ENCODE results near the gene DNM3. TPM values are rescaled to one million over a fixed set of nuclear protein-coding genes. Genes with fewer than 3 reads are reported as not detected.

The DNM3 gene
- total and polyA plus RNA-seq, 2 of the 8 experiments (the other 6 are each of a cell fraction or from before 2014, with no cell fraction given), result 2.0 to 8.5 TPM

DNA sequence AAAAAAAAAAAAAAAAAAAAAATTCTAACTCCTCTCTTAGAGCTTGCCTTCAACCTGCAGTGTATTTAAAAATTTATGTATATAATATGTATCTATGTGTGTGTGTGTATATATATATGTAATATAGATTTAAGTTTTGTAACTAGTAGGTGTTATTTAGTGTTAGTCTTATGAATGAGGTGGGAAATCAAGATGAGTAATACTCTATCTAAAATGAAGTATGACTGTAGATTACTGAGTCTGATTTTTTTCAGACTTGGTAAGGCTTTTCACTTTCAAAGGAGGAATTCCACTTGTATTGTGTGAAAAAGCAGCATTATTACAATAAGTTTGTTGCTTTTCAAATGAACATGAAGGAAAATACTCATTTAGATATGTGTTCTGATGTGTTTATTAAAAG, 5.4 kb upstream of the DNM3 start:
- ChIA-PET POLR2A (ENCODE audit: partially characterized antibody) (no interaction called here), CTCF (ENCODE audit: partially characterized antibody) (interaction anchor here (0.6 to 2.6 kb wide), 4 partner anchors 12 to 154 kb away, joined by 3 to 9 read pairs (median 6); no protein-coding TSS in a partner anchor)
- Histone ChIP-seq H3K79me2 (ENCODE audit: control insufficient read depth in 1 of 2, insufficient read depth in 2 of 2, low read length in 2 of 2) (no peaks in the 10 kb centered on the region), H2BK12ac (ENCODE audit: low read depth, low read length) (no peak overlapping the region), H3K79me1 (ENCODE audit: low read depth, low read length) (no peaks in the 10 kb centered on the region), H2AK5ac (ENCODE audit: low read depth, low read length) (no peak overlapping the region), H3K36me3 (ENCODE audit: control insufficient read depth in 2 of 4, insufficient read depth in 4 of 4, low read length in 3 of 4) (no peaks in the 10 kb centered on the region), H3K9me3 (ENCODE audit: insufficient read depth in 2 of 2, low read depth in 1 of 2, low read length in 1 of 2) (no peaks in the 10 kb centered on the region), H4K8ac (ENCODE audit: extremely low read depth, insufficient read depth, low read length) (no peak overlapping the region), H2BK120ac (replicated peaks; ENCODE audit: low read depth, low read length) (no peak overlapping the region), H3K4me1 (replicated peaks in 1 of 4; ENCODE audit: control insufficient read depth in 3 of 4, insufficient read depth in 4 of 4, low read length in 3 of 4) (peaks cover 0 to 6% (median 0%) of the 10 kb centered on the region in 4 experiments; a peak in 1 of 7 replicates), H4K91ac (replicated peaks; ENCODE audit: insufficient read length, low read length) (no peak overlapping the region), H3K14ac (ENCODE audit: insufficient read length) (no peak overlapping the region), H3K4ac (replicated peaks; ENCODE audit: insufficient read length, low read depth, low read length) (no peak overlapping the region), H2BK15ac (ENCODE audit: low read length) (no peak overlapping the region), H3K27ac (ENCODE audit: low read depth, low read length) (no peak overlapping the region), H3K4me2 (ENCODE audit: insufficient read depth in 1 of 2, low read depth in 2 of 2, low read length in 2 of 2) (no peak overlapping the region), H3K18ac (ENCODE audit: extremely low read depth, low read length) (no peak overlapping the region), H3K56ac (replicated peaks; ENCODE audit: insufficient read length, low read depth, low read length) (no peak overlapping the region), H2BK20ac (ENCODE audit: low read length) (no peak overlapping the region), H4K20me1 (replicated peaks in 1 of 2; ENCODE audit: control insufficient read depth in 1 of 2, insufficient read depth in 2 of 2, low read length in 2 of 2) (no peaks in the 10 kb centered on the region), H3K23ac (ENCODE audit: insufficient read length) (no peak overlapping the region), H4K5ac (ENCODE audit: insufficient read length, low read depth, low read length) (no peak overlapping the region), H2BK5ac (ENCODE audit: low read depth, low read length) (no peak overlapping the region), H3K9ac (replicated peaks in 1 of 4; ENCODE audit: extremely low read depth in 1 of 4, low read depth in 3 of 4, low read length in 3 of 4) (no peak overlapping the region), H3K27me3 (replicated peaks in 1 of 4; ENCODE audit: control insufficient read depth in 3 of 4, extremely low read depth in 1 of 4, insufficient read depth in 3 of 4, low read length in 3 of 4) (no peaks in the 10 kb centered on the region; a peak in 1 of 7 replicates), H3K23me2 (ENCODE audit: low read depth, low read length) (no peaks in the 10 kb centered on the region; the same call in 1 of the 2 replicates), H3K4me3 (ENCODE audit: extremely low read depth in 1 of 4, insufficient read depth in 2 of 4, low read depth in 3 of 4, low read length in 4 of 4) (no peak overlapping the region), H2AFZ (ENCODE audit: low read length) (no peak overlapping the region)
- FAIRE-seq (no peak), DNase-seq (ENCODE audit: low read depth in 1 of 2, low spot score in 2 of 2) (no peak)
- TF ChIP-seq SIX5 (IDR thresholded peaks at IDR 0.05; ENCODE audit: low read depth, low read length) (no peak), POLR2A (IDR thresholded peaks at IDR 0.05; ENCODE audit: control extremely low read depth in 1 of 2, low read depth in 2 of 2, low read length in 2 of 2) (no peak), SAP30 (IDR thresholded peaks at IDR 0.05; ENCODE audit: insufficient read depth, insufficient replicate concordance, low read length) (no peak), USF2 (IDR thresholded peaks at IDR 0.05; ENCODE audit: low read length) (no peak), BACH1 (IDR thresholded peaks at IDR 0.05; ENCODE audit: low read length) (no peak), MAFK (IDR thresholded peaks at IDR 0.05; ENCODE audit: low read depth, low read length) (no peak), JUND (IDR thresholded peaks at IDR 0.05; ENCODE audit: low read length) (no peak), TAF1 (IDR thresholded peaks at IDR 0.05; ENCODE audit: low read depth, low read length) (no peak), SP1 (IDR thresholded peaks at IDR 0.05; ENCODE audit: low read depth, low read length) (no peak), GABPA (IDR thresholded peaks at IDR 0.05; ENCODE audit: borderline replicate concordance, insufficient read depth, low read length) (no peak)

All from H1 (cell line).